HFF-Myc (cell line): ENCODE measurements around the gene SBNO2.

Experiments used
- DNase-seq: peaks from one replicate; pipeline ENCODE4 v3.0.0-alpha.2; 2011; ENCODE audit warnings: low read depth; ENCODE audit errors: extremely low read depth
- H3K4me3 ChIP-seq: replicated peaks from 2 replicates; pipeline ENCODE4 v1.5.1; 2011; ENCODE audit warnings: low read depth, mild to moderate bottlenecking, control low read depth, low read length
- CTCF ChIP-seq: IDR thresholded peaks from 2 replicates; pipeline ENCODE4 v1.5.1; 2012; ENCODE audit warnings: mild to moderate bottlenecking, low read depth, low read length, control low read depth; ENCODE audit errors: missing control alignments

SBNO2 gene

GRCh38 chr19:1068009-1069001 is 105.8 kb downstream of the SBNO2 start:
- no peak for TF ChIP-seq CTCF
- no peak for DNase-seq

GRCh38 chr19:1067341-1067957 is 106.6 kb downstream of the SBNO2 start:
- no peak for DNase-seq
- no peak for TF ChIP-seq CTCF
- H3K4me3 ChIP-seq = peak overlapping the region; percentile 31

More at GRCh38 chr19:1068009-1069001, 105.8 kb downstream of the SBNO2 start:
- H3K4me3 ChIP-seq = no peak overlapping the region

GRCh38 chr19:1066748-1067340 is 107.2 kb downstream of the SBNO2 start, which contains the start of gene ARHGAP45:
Gene ARHGAP45, plus strand, starts transcription at chr19:1067167. Its CDS starts 239 bp downstream, at chr19:1067406.
- DNase-seq = no peak
- no peak for TF ChIP-seq CTCF
- H3K4me3 ChIP-seq = peak within 1 kb of the TSS; percentile 31

- TF ChIP-seq CTCF = no peak
- H3K4me3 ChIP-seq = no peak overlapping the region
- no peak for DNase-seq
Measured at GRCh38 chr19:1066251-1066747, 107.8 kb downstream of the SBNO2 start.

- TF ChIP-seq CTCF = no peak
- no peak for DNase-seq
- H3K4me3 ChIP-seq = no peak overlapping the region
Measured at GRCh38 chr19:1065606-1066109, 108.4 kb downstream of the SBNO2 start.
